ENCODE results near the gene GUCY1A2.
"Not testable (repeated sequence)": the region's sequence is repeated elsewhere in the genome, so short reads cannot be mapped to it uniquely, and the experiment has no call there.

Gene GUCY1A2

GRCh38 chr11:107018219-107018901 lies at the start of gene GUCY1A2:
TSS of gene GUCY1A2 (minus strand) at chr11:107018476. CDS start at chr11:107018055, 421 bp downstream.
- DNase-seq: peak in 53 of 58 donors; percentile 8 to 74 (median 39)

- DNase-seq: no peak
These were observed 36.1 kb upstream of the GUCY1A2 start for GRCh38 chr11:107054391-107054790.

- not testable (repeated sequence) for DNase-seq
These were observed 33.1 kb upstream of the GUCY1A2 start for GRCh38 chr11:107051332-107051731.

- DNase-seq: not testable (repeated sequence)
These were observed 32.6 kb upstream of the GUCY1A2 start for GRCh38 chr11:107050899-107051298.

GRCh38 chr11:107050121-107050520 lies 31.8 kb upstream of the GUCY1A2 start:
- DNase-seq: no peak

- no peak for DNase-seq
These were observed 26.2 kb upstream of the GUCY1A2 start for GRCh38 chr11:107044503-107044902.

GRCh38 chr11:107043242-107044006 lies 25.1 kb upstream of the GUCY1A2 start:
- peak in 1 of 58 donors; percentile 1 for DNase-seq

GRCh38 chr11:107042748-107043147 lies 24.5 kb upstream of the GUCY1A2 start:
- DNase-seq: peak in 1 of 58 donors; percentile 1

GRCh38 chr11:107041088-107041444 lies 22.8 kb upstream of the GUCY1A2 start:
- peak in 6 of 58 donors; percentile 1 to 23 (median 1) for DNase-seq

- DNase-seq: peak in 1 of 58 donors; percentile 1
These were observed 22.3 kb upstream of the GUCY1A2 start for GRCh38 chr11:107040433-107041087.

- DNase-seq: no peak
These were observed 7.4 kb upstream of the GUCY1A2 start for GRCh38 chr11:107025673-107026072.

GRCh38 chr11:107020594-107020993 lies 2.3 kb upstream of the GUCY1A2 start:
- no peak for DNase-seq

- peak in 54 of 58 donors; percentile 15 to 84 (median 52) for DNase-seq
These were observed 722 bp upstream of the GUCY1A2 start for GRCh38 chr11:107018902-107019493.

GRCh38 chr11:107017433-107018218 lies 650 bp downstream of the GUCY1A2 start:
- DNase-seq: peak in 53 of 58 donors; percentile 6 to 82 (median 50)

- DNase-seq: peak in 1 of 58 donors; percentile 38
These were observed 1.2 kb downstream of the GUCY1A2 start for GRCh38 chr11:107017104-107017432.

GRCh38 chr11:107014871-107015270 lies 3.4 kb downstream of the GUCY1A2 start:
- no peak for DNase-seq

GRCh38 chr11:107011977-107012376 lies 6.3 kb downstream of the GUCY1A2 start:
- DNase-seq: no peak

- no peak for DNase-seq
These were observed 9.1 kb downstream of the GUCY1A2 start for GRCh38 chr11:107009190-107009589.

- DNase-seq: no peak
These were observed 12.0 kb downstream of the GUCY1A2 start for GRCh38 chr11:107006076-107006833.

GRCh38 chr11:106999196-106999595 lies 19.1 kb downstream of the GUCY1A2 start:
- no peak for DNase-seq
